NCI-H1417 treated with DMSO at 0.1 percent for 48 hours (cell line): Measurements from ENCODE around the gene BTRC.

Experiments
- DNase-seq: peaks from one replicate; lab custom pipeline; 2025; lab: John Stamatoyannopoulos, UW

The BTRC gene

GRCh38 chr10:101484175-101484745 is 130.3 kb downstream of the BTRC start:
- DNase-seq = no peak

DNA sequence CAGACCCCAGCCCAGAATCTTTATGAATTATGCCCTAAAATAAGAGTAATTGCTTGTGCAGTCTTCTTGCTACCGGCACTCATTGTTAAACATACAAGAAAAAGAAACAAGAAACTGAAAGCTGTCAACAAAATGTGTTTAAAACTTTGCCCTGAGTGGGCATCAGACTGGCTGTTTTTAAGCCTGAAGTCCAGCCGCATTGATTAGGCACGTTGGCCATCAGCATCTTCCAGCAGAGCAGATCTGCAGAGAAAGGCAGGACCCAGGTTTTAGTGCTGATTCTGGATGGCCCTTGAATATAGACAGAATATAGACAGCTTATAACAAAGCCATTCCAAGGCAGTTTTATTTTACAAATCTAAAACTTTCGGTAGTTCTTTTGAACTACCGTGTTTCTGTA is 131.2 kb downstream of the BTRC start:
- no peak for DNase-seq

- DNase-seq = peak; percentile 39
Observed at GRCh38 chr10:101485681-101486554, 132.0 kb downstream of the BTRC start.

- DNase-seq = no peak
Observed at GRCh38 chr10:101487399-101487798, 133.4 kb downstream of the BTRC start.

DNA sequence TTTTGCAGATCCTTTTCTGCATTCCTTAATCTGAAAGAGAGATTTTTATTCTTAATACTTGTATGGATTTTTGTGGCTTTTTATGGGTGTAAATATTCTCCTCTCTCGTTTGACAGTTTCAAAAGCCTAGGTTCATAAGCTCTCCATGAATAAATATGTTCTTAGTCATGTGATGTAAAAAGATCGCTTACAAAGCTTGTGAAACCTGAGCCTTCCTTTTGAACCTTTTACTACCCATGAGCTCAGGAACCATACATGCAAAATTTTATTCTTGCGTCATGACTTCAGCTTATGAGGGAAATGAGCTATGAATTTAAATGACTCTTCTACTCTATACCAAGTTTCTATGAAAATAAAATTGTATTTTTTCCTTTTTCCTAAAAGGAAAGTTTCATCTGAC is 135.4 kb downstream of the BTRC start:
- DNase-seq = no peak

- no peak for DNase-seq
Observed at GRCh38 chr10:101490026-101490425, 136.1 kb downstream of the BTRC start.

DNA sequence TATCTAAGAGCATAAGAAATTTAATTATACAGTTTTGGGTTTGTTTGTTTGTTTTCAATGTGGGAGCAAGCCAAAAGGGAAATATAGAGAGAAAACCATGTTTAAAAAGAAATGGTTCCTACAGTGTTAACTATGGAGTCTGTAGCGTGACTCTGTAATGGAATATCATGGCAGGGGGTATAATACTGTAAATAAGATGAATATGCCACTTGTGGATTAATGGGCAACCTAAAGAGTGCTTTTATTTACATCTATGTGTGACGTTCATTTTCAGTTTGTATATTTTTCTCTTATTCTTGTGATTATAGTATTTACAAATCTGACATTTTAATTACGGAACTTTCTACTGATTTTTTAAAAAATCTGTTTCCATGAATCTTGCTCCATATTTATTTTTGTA is 138.2 kb downstream of the BTRC start:
- peak; percentile 19 for DNase-seq

DNA sequence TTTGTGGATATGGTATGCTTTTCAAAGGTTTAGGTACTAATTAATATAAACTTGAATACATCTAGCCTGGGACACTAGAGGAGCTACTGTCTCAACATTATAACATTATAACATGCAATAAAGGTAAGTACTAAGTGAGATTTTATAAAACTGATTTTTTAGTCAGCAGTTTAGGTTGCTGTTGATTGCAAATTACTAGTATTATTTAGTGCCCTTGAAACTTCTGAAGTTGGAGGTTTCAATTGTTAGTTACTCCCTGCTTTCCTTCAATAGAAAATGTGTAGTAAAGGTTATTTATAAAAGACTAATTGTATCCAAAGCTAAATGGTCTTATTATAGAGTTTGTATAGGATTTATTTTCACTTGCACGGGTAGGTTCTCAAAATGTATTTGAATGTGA is 138.8 kb downstream of the BTRC start:
- no peak for DNase-seq

DNA sequence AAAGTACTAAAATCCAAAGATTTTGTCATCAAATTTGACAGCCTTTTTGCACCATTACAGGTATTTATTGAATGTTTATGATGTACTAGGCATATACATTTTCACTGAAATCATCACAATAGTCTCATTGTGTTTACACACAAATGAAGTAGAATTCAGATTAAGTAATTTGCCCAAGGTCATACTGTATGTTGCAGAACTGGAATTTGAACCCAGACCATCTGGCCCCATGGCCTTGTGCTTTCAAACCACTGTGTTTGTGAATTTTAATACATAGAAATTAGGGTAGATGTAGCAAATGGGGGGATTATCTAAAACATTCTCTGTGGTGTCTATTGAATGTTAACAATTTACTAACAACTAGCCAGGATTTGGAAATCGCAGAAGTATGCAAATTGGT is 139.3 kb downstream of the BTRC start:
- DNase-seq = no peak

- no peak for DNase-seq
Observed at GRCh38 chr10:101493782-101494281, 139.9 kb downstream of the BTRC start.

- no peak for DNase-seq
Observed at GRCh38 chr10:101494650-101495049, 140.7 kb downstream of the BTRC start.

GRCh38 chr10:101495324-101495925 is 141.5 kb downstream of the BTRC start:
- DNase-seq = peak; percentile 8

DNA sequence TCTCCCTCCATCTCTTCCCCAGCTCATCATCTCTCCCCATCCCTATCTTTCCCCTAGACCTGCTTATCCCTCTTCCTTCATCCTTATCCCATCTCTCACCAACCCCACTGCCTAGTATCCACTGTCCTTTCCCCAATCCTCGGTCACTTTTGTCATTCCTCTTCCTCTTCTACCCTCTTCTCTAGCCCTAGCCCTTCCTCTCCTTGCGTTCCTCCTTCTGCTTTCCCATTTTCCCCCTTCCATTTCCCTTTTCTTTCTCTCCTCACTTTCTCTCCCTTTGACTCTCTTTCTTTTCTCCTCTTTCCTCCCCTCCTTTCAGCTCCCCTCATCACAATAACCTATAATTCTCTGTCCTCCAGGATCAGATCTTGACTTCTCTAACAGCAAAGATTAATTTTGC is 150.5 kb downstream of the BTRC start:
- no peak for DNase-seq

GRCh38 chr10:101506829-101507661 is 153.1 kb downstream of the BTRC start:
- no peak for DNase-seq

DNA sequence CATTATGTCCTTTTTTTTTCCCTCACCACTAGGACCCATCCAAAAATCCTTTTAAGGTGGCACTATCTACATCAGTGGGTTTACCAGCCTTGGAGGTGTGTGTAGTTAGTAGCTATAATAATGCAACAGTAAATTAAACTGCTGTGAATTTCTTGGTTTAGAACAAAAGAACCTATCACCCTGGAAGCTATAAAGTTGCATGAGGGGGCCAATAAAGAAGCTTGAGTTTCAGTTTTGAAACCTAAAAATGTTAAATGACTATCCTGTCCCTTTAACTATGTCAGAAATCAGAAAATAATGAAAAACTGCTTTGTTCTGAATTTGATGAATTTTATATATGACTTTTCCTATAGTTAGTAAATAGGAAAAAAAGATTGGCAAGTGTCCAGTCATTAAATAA is 153.9 kb downstream of the BTRC start:
- DNase-seq = no peak

DNA sequence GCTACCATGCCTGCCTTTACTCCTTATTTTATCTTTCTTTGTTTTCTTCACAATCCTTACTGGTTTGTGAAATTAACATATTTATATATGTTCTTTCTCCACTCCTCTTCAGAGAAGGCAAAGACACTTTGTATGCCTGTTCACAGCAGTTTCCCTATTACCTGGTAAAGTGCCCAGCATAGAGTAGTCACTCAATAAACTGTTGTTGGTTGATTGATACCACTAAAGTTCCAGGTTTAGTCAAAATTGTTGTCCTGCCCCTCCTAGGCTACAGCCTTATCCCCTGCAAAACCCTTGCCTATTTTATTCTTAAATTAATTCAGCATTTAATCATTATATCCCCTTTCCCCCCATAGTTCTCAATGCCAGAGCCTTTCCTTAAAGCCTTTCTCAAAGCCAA is 158.0 kb downstream of the BTRC start:
- no peak for DNase-seq

DNA sequence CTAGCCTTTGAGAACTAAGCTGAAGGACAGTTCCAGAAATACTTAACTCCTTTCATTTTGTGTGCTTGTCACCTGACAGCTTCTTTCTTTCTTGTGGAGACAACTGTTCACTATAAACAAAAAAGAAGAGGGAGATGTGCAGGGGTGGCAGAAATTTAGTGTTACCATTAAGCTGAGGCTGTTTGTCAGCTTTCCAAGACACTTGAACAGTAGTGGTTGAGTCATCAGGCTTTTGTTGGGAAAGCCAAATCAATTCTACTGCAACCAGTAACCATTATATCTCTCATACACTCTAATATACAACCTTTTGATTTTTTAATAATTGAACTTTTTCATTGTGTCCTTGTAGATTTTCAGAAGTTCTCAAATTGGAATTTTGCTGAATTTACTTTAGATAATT is 158.8 kb downstream of the BTRC start:
- DNase-seq = no peak

- DNase-seq = no peak
Observed at GRCh38 chr10:101513733-101514132, 159.8 kb downstream of the BTRC start.

DNA sequence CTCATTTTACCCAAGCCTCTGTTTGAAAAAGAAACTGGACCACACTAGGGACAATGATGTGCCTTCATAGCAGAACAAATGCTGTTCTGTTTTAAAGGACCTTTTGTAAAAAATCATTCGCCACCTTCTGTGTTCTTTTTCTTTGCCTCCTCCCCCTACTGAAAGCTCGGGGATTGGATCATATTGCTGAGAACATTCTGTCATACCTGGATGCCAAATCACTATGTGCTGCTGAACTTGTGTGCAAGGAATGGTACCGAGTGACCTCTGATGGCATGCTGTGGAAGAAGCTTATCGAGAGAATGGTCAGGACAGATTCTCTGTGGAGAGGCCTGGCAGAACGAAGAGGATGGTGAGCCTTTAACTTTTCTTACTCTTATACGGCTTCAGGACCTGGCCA is 171.9 kb downstream of the BTRC start:
- no peak for DNase-seq

GRCh38 chr10:101529207-101529606 is 175.2 kb downstream of the BTRC start:
- DNase-seq = no peak

- DNase-seq = no peak
Observed at GRCh38 chr10:101529725-101530553, 176.0 kb downstream of the BTRC start.
